Measurements from ENCODE around the gene YARS2. TPM values are rescaled to one million over a fixed set of nuclear protein-coding genes. Genes with fewer than 3 reads are reported as not detected.
"Not testable (repeated sequence)": the region's sequence is repeated elsewhere in the genome, so short reads cannot be mapped to it uniquely, and the experiment has no call there.

The YARS2 gene
- total RNA-seq, 8 experiments from 2014 or later: 13.3 to 30.4 (median 19.5) TPM

DNA sequence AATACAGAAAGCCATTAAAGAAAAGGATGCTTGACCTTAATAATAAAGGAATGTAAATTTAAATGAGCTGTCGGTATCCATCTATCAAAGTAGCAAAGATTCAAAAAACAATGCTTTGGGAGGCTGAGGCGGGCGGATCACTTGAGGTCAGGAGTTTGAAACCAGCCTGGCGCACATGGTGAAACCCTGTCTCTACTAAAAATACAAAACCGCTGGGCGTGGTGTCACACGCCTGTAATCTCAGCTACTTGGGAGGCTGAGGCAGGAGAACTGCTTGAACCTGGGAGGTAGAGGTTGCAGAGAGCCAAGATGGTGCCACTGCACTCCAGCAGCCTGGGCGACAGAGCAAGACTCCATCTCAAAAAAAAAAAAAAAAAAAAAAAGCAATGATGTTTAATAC lies 56.3 kb downstream of the YARS2 start:
- ATAC-seq (replicated peaks in 6 of 8); H3K4me1 ChIP-seq (replicated peaks in 1 of 2); H3K27ac ChIP-seq; H3K4me3 ChIP-seq: not testable (repeated sequence)
- in situ Hi-C loops (cut with MboI; ENCODE audit: low pct_unique_long_range_greater_than_20kb in 2 of 9, low sequenced_read_pairs in 9 of 9, unreplicated experiment in 9 of 9): loop anchor here in 1 of 9 experiments (25.0 kb wide), 1 partner anchor 1037 kb away; the partner anchor contains the start of gene ETFBKMT
- 78 to 100% (median 92%) methylated on average over 3 to 8 of the region's 8 CpGs for WGBS, 10 experiments

DNA sequence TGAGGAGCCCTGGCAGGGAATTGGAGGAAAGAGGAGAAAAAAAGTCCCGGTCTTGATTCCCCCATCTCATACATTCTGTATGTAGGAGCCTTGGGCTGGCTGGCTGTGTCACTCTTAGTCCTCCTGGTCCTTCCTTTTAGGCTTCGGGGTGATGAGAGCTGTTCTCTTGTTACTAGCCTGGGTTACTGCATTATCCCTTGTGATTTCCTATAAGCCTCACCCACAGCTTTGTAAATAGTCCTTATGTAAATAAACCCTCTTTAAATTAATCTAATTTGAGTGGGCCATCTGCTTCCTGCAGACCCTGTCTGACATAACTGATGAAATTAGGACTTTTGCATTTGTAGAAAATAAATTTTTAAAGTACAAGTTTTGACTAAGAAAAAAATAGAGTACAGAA lies 57.4 kb downstream of the YARS2 start:
- in situ Hi-C loops (cut with MboI; ENCODE audit: low pct_unique_long_range_greater_than_20kb in 2 of 9, low sequenced_read_pairs in 9 of 9, unreplicated experiment in 9 of 9): loop anchor here in 1 of 9 experiments (25.0 kb wide), 1 partner anchor 1036 kb away; the partner anchor contains the start of gene ETFBKMT
- Histone ChIP-seq H3K4me1 (replicated peaks in 1 of 2) (peaks cover 0 to 3% of the 10 kb centered on the region in 2 donors), H3K27ac (no peak overlapping the region), H3K4me3 (no peak overlapping the region)
- WGBS, 10 experiments: 28 to 100% (median 61%) methylated on average over 1 to 2 of the region's 2 CpGs; no CpG with 5 or more reads in 3 of the 10 experiments
- ATAC-seq (replicated peaks in 6 of 8): peak in 2 of 8 experiments; percentile 57 to 60

DNA sequence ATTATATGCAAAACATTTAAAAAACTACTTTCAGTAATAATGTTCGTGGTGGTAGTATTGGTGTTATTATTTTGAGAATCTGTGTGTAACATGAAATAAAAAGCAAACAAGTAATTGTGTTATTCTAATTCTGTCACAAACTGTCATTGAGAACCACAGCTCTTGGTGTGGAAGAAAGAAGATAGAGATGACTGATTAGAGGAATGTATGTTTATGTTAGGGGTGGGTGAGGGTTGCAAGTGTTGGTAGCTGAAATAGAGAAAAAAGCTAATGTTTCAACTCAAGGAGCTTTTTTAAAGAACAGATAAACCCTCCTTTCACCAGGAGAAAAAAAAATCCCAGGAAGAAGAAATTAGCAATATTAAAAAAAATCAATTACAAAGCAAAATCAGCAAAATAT lies 58.3 kb downstream of the YARS2 start:
- no peak overlapping the region for H3K4me3 ChIP-seq
- in situ Hi-C loops (cut with MboI; ENCODE audit: low pct_unique_long_range_greater_than_20kb in 2 of 9, low sequenced_read_pairs in 9 of 9, unreplicated experiment in 9 of 9): loop anchor here in 1 of 9 experiments (25.0 kb wide), 1 partner anchor 1035 kb away; the partner anchor contains the start of gene ETFBKMT
- 45 to 100% (median 78%) methylated on average over 1 of the region's 1 CpG; no CpG with 5 or more reads in 4 of the 10 experiments for WGBS, 10 experiments
- no peak overlapping the region for H3K27ac ChIP-seq
- H3K4me1 ChIP-seq (replicated peaks in 1 of 2): peaks cover 0 to 3% of the 10 kb centered on the region in 2 donors
- ATAC-seq (replicated peaks in 6 of 8): no peak

Other genes starting within 250 kb of the YARS2 start
- 100 to 1,000 TPM in 1 of 8 experiments, 10 to 100 TPM in 7; 38.7 to 103 (median 62.3) TPM for gene DNM1L, start 76.6 kb downstream of the YARS2 start, total RNA-seq
- 1 to 10 TPM in 5 of 8 experiments, under 1 TPM in 2, not detected in 1; 0.21 to 7.1 (median 1.7) TPM for gene PKP2, start 140.9 kb upstream of the YARS2 start, total RNA-seq